ENCODE data around the gene SASH1. TPM values are rescaled to one million over a fixed set of nuclear protein-coding genes. Genes with fewer than 3 reads are reported as not detected.

Gene SASH1
- total RNA-seq, 1 donor from 2014 or later = 108 TPM

DNA sequence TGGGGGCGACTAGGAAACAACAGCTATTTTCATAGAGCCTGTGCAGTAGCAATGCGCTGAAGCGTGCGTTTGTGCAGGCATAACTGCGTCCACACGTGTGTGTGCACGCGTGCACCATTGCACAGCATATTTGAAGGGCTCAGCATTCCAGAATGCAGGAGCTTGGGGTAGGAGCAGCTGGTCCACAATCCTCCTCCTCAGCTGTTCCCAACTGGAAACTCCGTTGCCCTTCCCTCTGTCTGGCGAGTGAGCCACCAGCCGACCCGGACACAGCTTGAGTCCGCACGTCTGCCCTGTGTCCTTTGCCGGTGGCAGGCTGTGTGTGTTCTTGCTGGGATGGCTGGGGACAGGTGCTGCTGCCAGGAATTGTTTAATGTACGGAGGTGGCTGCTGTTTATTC is 110.2 kb downstream of the SASH1 start:
- Histone ChIP-seq H3K4me1 (peaks cover 15% of the 10 kb centered on the region), H3K27ac (no peak overlapping the region), H3K9me3 (no peaks in the 10 kb centered on the region), H3K36me3 (no peaks in the 10 kb centered on the region), H3K27me3 (no peaks in the 10 kb centered on the region), H3K4me3 (no peak overlapping the region)
- ATAC-seq (no peak), DNase-seq (no peak)
- TF ChIP-seq, protein P1, sequence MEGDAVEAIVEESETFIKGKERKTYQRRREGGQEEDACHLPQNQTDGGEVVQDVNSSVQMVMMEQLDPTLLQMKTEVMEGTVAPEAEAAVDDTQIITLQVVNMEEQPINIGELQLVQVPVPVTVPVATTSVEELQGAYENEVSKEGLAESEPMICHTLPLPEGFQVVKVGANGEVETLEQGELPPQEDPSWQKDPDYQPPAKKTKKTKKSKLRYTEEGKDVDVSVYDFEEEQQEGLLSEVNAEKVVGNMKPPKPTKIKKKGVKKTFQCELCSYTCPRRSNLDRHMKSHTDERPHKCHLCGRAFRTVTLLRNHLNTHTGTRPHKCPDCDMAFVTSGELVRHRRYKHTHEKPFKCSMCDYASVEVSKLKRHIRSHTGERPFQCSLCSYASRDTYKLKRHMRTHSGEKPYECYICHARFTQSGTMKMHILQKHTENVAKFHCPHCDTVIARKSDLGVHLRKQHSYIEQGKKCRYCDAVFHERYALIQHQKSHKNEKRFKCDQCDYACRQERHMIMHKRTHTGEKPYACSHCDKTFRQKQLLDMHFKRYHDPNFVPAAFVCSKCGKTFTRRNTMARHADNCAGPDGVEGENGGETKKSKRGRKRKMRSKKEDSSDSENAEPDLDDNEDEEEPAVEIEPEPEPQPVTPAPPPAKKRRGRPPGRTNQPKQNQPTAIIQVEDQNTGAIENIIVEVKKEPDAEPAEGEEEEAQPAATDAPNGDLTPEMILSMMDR (IDR thresholded peaks at IDR 0.05) = no peak
- intact Hi-C loops (cut with DNase I) = no loop called here

DNA sequence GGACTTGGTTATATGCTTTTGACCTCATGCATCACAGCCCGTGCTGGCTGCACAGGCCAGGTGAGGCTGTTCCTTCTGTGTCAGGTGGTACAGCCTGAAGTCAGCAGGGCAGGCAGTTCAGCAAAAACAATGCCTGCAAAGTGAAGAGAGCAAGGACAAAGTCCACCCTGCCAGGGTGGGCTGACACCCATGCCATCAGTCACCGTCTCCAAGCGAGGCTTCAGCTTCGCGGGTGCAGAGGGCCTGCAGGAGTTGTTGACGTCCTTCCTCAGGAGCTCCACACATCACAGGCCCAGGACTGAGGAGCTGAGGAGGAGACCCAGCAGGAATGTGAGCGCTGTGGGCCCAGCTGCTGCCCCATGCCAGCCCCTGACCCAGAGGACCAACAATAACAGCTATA is 111.3 kb downstream of the SASH1 start:
- Histone ChIP-seq H3K4me1 (peaks cover 7% of the 10 kb centered on the region), H3K36me3 (no peaks in the 10 kb centered on the region), H3K27me3 (no peaks in the 10 kb centered on the region), H3K4me3 (no peak overlapping the region), H3K27ac (no peak overlapping the region), H3K9me3 (no peaks in the 10 kb centered on the region)
- DNase-seq (no peak), ATAC-seq (no peak)
- intact Hi-C loops (cut with DNase I) = no loop called here
- TF ChIP-seq, protein P1 (IDR thresholded peaks at IDR 0.05) = no peak

DNA sequence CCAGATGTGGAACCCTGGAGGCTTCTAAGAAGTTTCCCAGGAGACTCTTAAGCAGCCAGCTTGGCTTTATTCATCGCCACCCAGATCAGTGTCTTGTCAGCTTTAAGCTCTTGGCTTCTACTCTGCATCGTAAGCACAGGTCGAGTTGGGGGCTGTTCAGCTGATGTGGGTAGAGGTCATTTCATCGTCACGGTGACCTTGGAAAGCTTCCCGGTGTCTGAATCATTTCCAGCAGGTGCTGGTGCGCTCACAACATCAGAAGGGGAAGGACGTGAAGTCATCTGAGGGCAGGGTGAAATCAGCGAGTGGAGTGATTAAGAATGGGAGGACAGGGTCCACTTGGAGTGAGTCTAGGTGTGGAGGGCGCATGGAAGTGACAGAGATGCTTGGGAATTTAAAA is 112.6 kb downstream of the SASH1 start:
- ATAC-seq = no peak
- intact Hi-C loops (cut with DNase I) = no loop called here

DNA sequence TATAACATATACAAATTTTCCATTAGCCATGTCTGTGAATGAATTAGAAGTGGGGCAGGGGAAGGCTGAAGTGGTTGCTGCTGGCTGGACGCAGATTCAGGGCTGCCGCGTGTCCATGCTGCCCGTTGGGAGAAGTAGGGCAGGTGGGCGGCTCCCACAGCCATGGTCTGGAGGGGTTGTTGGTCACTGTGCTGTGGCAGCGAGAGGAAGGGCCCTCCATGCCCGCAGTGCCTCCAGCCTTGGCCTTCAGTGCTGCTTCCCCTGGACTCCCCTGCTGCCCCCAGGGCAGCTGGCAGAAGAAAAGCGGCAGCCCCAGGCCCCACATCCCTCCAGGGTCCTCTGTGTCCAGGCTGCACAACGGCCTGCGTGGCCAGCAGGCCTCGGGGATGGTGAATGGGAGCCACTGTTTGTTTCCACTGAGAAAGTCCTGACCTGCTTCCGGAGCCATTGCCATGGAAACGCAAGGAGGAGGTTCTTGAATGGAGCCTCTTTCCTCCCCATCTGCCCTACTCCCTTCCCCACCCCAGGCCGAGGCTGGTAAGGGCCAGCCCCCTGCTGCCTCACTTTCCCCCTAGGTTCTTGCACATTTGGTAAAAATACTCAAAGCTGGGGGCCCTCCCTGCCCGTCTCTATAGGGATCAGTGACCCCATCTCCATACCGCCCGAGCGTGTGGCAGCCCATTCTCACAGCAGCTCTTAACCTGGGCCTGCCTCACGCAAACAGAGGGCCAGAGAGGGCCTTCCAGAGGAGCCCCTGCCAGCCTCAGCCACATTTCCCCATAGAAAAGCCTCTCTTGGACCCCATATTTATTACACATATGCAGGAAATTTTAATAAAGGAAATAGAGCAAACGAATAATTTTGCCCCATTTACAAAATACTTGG is 113.3 kb downstream of the SASH1 start:
- H3K4me3 ChIP-seq = no peak overlapping the region
- H3K27ac ChIP-seq = no peak overlapping the region
- intact Hi-C loops (cut with DNase I) = no loop called here
- TF ChIP-seq, protein P1 (IDR thresholded peaks at IDR 0.05) = no peak
- ATAC-seq = no peak
- peaks cover 5% of the 10 kb centered on the region for H3K4me1 ChIP-seq
- H3K27me3 ChIP-seq = no peaks in the 10 kb centered on the region
- no peak for DNase-seq
- no peaks in the 10 kb centered on the region for H3K36me3 ChIP-seq
- H3K9me3 ChIP-seq = no peaks in the 10 kb centered on the region

More for the DNA sequence above, 112.6 kb downstream of the SASH1 start:
- DNase-seq = no peak
- no peaks in the 10 kb centered on the region for H3K27me3 ChIP-seq
- TF ChIP-seq, protein P1 (IDR thresholded peaks at IDR 0.05) = no peak
- H3K27ac ChIP-seq = no peak overlapping the region
- no peaks in the 10 kb centered on the region for H3K36me3 ChIP-seq
- H3K9me3 ChIP-seq = no peaks in the 10 kb centered on the region
- no peak overlapping the region for H3K4me3 ChIP-seq
- H3K4me1 ChIP-seq = peaks cover 5% of the 10 kb centered on the region

DNA sequence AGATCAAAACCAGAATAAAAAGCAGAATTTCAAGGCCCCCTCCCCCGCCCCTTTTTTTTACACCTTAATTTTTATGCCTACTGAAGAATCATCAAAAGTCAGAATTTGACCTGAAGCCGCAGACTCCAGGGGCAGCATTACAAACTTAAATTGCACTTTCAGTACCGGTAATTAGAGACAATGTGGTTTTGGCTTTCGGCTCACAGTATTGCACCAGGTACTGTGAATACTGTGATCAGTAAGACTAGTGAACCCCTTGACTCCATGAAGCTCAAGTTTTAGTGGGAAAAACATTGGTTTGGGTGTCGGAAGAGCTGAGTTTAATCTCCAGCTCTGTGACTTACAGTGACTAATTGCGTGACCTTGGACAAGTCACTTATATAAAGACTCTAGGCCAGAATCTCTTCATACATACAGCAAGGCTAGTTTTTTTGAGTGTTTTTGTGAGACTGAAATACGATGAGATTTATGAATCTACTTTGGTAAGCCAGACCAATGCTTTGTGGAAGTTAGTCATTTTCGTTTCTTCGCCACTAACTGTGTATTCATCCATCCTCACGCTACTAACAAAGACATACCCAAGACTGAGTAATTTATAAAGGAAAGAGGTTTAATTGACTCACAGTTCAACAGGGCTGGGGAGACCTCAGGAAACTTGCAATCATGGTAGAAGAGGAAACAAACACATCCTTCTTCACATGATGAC is 114.7 kb downstream of the SASH1 start:
- intact Hi-C loops (cut with DNase I) = no loop called here
- TF ChIP-seq, protein P1 (IDR thresholded peaks at IDR 0.05) = no peak
- ATAC-seq (no peak), DNase-seq (no peak)
- H3K9me3 ChIP-seq = no peaks in the 10 kb centered on the region
- peaks cover 13% of the 10 kb centered on the region for H3K4me1 ChIP-seq
- no peak overlapping the region for H3K27ac ChIP-seq
- H3K27me3 ChIP-seq = no peaks in the 10 kb centered on the region
- H3K4me3 ChIP-seq = no peak overlapping the region
- no peaks in the 10 kb centered on the region for H3K36me3 ChIP-seq

All from upper lobe of right lung (tissue), 1 donor.